PC-9 (cell line): ENCODE measurements around the gene ELL2.

Source experiments
- CTCF ChIP-seq: fragments of 200-600 bp; sonication (generic); conservative IDR thresholded peaks from 2 replicates; pipeline ENCODE4 v1.6.1; 2017; ENCODE audit warnings: mixed run types, antibody characterized with exemption, mild to moderate bottlenecking, moderate library complexity
- EZH2 ChIP-seq: fragments of 200-600 bp; sonication (generic); IDR thresholded peaks from 2 replicates; pipeline ENCODE4 v1.8.0; 2017; ENCODE audit warnings: antibody characterized with exemption, low read depth

- TF ChIP-seq CTCF: no peak
- no peak for TF ChIP-seq EZH2
These were observed 61.8 kb downstream of the ELL2 start for GRCh38 chr5:95899829-95900228.
